B cell (primary cell): ENCODE data around the gene RREB1. TPM values are rescaled to one million over a fixed set of nuclear protein-coding genes. Genes with fewer than 3 reads are reported as not detected.

Source experiments
- ATAC-seq: fragments of 200-7000 bp; cut with Tn5 transposase; one replicate; pipeline ENCODE4 v1.10.0; 2021; ENCODE audit warnings: low read depth, mild to moderate bottlenecking, moderate number of reproducible peaks, moderate library complexity
- CTCF ChIA-PET: fragments of 350-600 bp; sonication (Branson Sonifier 250); formaldehyde crosslinking; loops from one replicate; lab custom pipeline; 2021; ENCODE audit warnings: antibody characterized with exemption, inconsistent platforms; lab: Charles Lee
- POLR2A ChIA-PET: fragments of 350-600 bp; sonication (Branson Sonifier 250); formaldehyde crosslinking; loops from one replicate; lab custom pipeline; 2021; ENCODE audit warnings: antibody characterized with exemption; lab: Charles Lee
- DNase-seq: peaks from one replicate; pipeline ENCODE4 v3.0.0; 2013
- H2AFZ ChIP-seq: 2 replicates; pipeline ENCODE4 v1.6.1; 2012; ENCODE audit warnings: mild to moderate bottlenecking, low read depth, low read length; ENCODE audit not compliant: insufficient read depth, poor library complexity, severe bottlenecking
- H3K27ac ChIP-seq, 2 donors: 1 replicate in 1 of 2; 2 replicates in 1 of 2; pipeline ENCODE4 v1.5.1; 2012 to 2013; ENCODE audit warnings: low read length in 2 of 2, mild to moderate bottlenecking in 2 of 2, moderate library complexity in 1 of 2
- H3K27me3 ChIP-seq, 4 experiments: fragments of 200-600 bp in 1 of 4; sonication (generic) in 1 of 4; replicated peaks in 1 of 4; 1 replicate in 2 of 4; 2 replicates in 2 of 4; pipeline versions ENCODE4 v1.6.1 to v1.7.0; 2013 to 2016; ENCODE audit warnings: low read length in 3 of 4, mild to moderate bottlenecking in 2 of 4, mixed read lengths in 1 of 4, moderate library complexity in 1 of 4; ENCODE audit not compliant: insufficient read depth in 4 of 4, control insufficient read depth in 3 of 4; ENCODE audit errors: control extremely low read depth in 1 of 4
- H3K36me3 ChIP-seq, 2 experiments: replicated peaks in 1 of 2; 1 replicate in 1 of 2; 2 replicates in 1 of 2; pipeline versions ENCODE4 v1.6.1 to v1.7.1; 2013; ENCODE audit warnings: low read length in 1 of 2; ENCODE audit not compliant: insufficient read depth in 2 of 2, control insufficient read depth in 1 of 2; ENCODE audit errors: control extremely low read depth in 1 of 2, extremely low read depth in 1 of 2
- H3K4me1 ChIP-seq, 2 donors: fragments of 200-600 bp in 1 of 2; sonication (generic) in 1 of 2; 1 replicate in 1 of 2; 2 replicates in 1 of 2; pipeline versions ENCODE4 v1.5.1 to v1.6.1; 2013 to 2017; ENCODE audit warnings: low read length in 2 of 2; ENCODE audit not compliant: control insufficient read depth in 2 of 2, insufficient read depth in 2 of 2
- H3K4me2 ChIP-seq: replicated peaks from 2 replicates; pipeline ENCODE3; 2012; ENCODE audit warnings: mild to moderate bottlenecking, low read depth, low read length; ENCODE audit not compliant: poor library complexity, severe bottlenecking
- H3K4me3 ChIP-seq, 5 experiments: fragments of 200-600 bp in 1 of 5; sonication (generic) in 1 of 5; 1 replicate in 3 of 5; 2 replicates in 2 of 5; pipeline versions ENCODE4 v1.5.1 to v1.7.0; 2011 to 2016; ENCODE audit warnings: low read length in 4 of 5, mild to moderate bottlenecking in 4 of 5, low read depth in 2 of 5, control low read depth in 1 of 5, moderate library complexity in 1 of 5; ENCODE audit not compliant: insufficient read depth in 1 of 5; ENCODE audit errors: control extremely low read depth in 1 of 5, extremely low read depth in 1 of 5
- H3K79me2 ChIP-seq: fragments of 200-600 bp; sonication (generic); one replicate; pipeline ENCODE4 v1.6.0; 2016; ENCODE audit warnings: low read length; ENCODE audit not compliant: control insufficient read depth, insufficient read depth
- H3K9ac ChIP-seq: fragments of 200-600 bp; sonication (generic); 2 replicates; pipeline ENCODE4 v1.6.1; 2017; ENCODE audit warnings: mild to moderate bottlenecking, low read length, moderate library complexity
- H3K9me3 ChIP-seq, 3 donors: one replicate each; pipeline versions ENCODE4 v1.6.1 to v1.7.1; 2013; ENCODE audit warnings: low read length in 2 of 3; ENCODE audit not compliant: control insufficient read depth in 2 of 3, insufficient read depth in 1 of 3; ENCODE audit errors: control extremely low read depth in 1 of 3
- H4K20me1 ChIP-seq: 2 replicates; pipeline ENCODE4 v1.6.0; 2012; ENCODE audit warnings: mild to moderate bottlenecking, low read length; ENCODE audit not compliant: insufficient read depth, control insufficient read depth, poor library complexity, severe bottlenecking
- H3K27ac Mint-ChIP-seq: one replicate; pipeline ENCODE4 v1.8.0; 2021; ENCODE audit warnings: mixed read lengths
- H3K27me3 Mint-ChIP-seq: one replicate; pipeline ENCODE4 v1.8.0; 2021; ENCODE audit warnings: mixed read lengths
- H3K4me1 Mint-ChIP-seq: one replicate; pipeline ENCODE4 v1.8.0; 2021; ENCODE audit warnings: mixed read lengths
- H3K4me3 Mint-ChIP-seq: one replicate; pipeline ENCODE4 v1.8.0; 2021; ENCODE audit warnings: mixed read lengths
- H3K9me3 Mint-ChIP-seq: one replicate; pipeline ENCODE4 v1.8.0; 2022; ENCODE audit warnings: mixed read lengths; ENCODE audit not compliant: insufficient read depth
- EZH2 ChIP-seq: IDR thresholded peaks from 2 replicates; pipeline ENCODE4 v1.6.1; 2012; ENCODE audit warnings: borderline replicate concordance, low read depth, mild to moderate bottlenecking, moderate library complexity, low read length; ENCODE audit not compliant: insufficient read depth, poor library complexity, severe bottlenecking
- WGBS: methylation state at CpG from one replicate; pipeline ENCODE4 v1.1.5; 2013; ENCODE audit warnings: missing lambda C conversion rate; ENCODE audit not compliant: insufficient coverage; 5-methylcytosine and 5-hydroxymethylcytosine counted together
- intact Hi-C: fragments of 100-400 bp; cut with micrococcal nuclease; formaldehyde crosslinking; loops from one replicate; pipeline ENCODE4 v1.10.0; 2022
- polyA plus RNA-seq: library from polyadenylated mRNA; depleted of rRNA; stranded (reverse); fragments of >200 nt; gene quantifications from 2 replicates; pipeline ENCODE4 v1.2.3, GENCODE V29; 2012
- total RNA-seq, 2 donors: library from RNA; stranded (reverse); fragments of 120-200 nt in 1 of 2; gene quantifications; 1 replicate in 1 of 2; 2 replicates in 1 of 2; pipeline versions ENCODE4 v1.2.3 to v1.2.4, GENCODE V29; 2013 to 2022
- TF ChIP-seq, protein P1 (sequence below): fragments of 200-600 bp; IDR thresholded peaks from one replicate; pipeline ENCODE4 v1.8.0; 2022; ENCODE audit warnings: antibody characterized with exemption, mild to moderate bottlenecking

RREB1 gene
- total and polyA plus RNA-seq, 2 donors (not counting 1 experiment from before 2014, with no cell fraction given), result 10.4 to 58.6 TPM

DNA sequence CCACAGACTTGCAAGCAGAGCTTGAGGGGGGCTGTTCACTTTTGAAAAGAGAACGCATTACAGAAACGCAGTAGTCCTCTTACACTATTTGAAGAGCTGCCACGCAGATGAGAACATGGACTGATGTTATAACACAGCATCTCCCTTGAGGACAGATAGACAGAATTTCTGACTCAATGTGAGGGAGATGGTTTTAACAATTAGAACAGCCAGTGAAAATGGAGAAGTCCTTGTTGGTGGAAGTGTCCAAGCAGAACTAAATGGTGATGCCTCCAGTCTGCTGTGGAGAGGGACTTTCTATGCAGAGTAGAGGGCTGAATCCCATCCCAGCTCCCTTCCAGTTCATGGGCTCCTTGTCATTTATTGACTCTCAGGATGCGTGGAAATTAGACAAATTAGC lies 100.0 kb downstream of the RREB1 start:
- no peak for TF ChIP-seq EZH2
- TF ChIP-seq, protein P1, sequence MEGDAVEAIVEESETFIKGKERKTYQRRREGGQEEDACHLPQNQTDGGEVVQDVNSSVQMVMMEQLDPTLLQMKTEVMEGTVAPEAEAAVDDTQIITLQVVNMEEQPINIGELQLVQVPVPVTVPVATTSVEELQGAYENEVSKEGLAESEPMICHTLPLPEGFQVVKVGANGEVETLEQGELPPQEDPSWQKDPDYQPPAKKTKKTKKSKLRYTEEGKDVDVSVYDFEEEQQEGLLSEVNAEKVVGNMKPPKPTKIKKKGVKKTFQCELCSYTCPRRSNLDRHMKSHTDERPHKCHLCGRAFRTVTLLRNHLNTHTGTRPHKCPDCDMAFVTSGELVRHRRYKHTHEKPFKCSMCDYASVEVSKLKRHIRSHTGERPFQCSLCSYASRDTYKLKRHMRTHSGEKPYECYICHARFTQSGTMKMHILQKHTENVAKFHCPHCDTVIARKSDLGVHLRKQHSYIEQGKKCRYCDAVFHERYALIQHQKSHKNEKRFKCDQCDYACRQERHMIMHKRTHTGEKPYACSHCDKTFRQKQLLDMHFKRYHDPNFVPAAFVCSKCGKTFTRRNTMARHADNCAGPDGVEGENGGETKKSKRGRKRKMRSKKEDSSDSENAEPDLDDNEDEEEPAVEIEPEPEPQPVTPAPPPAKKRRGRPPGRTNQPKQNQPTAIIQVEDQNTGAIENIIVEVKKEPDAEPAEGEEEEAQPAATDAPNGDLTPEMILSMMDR, result no peak
- ChIA-PET POLR2A (no interaction called here), CTCF (interaction anchor here (0.8 kb wide), 1 partner anchor 31 kb away, joined by 3 read pairs; no protein-coding TSS in a partner anchor)
- Histone ChIP-seq H3K79me2 (peaks cover 68% of the 10 kb centered on the region), H3K4me3 (no peak overlapping the region), H3K27me3 (no peaks in the 10 kb centered on the region), H3K9ac (no peak overlapping the region), H4K20me1 (peaks cover 69% of the 10 kb centered on the region), H3K27ac (no peak overlapping the region), H2AFZ (no peak overlapping the region), H3K9me3 (no peaks in the 10 kb centered on the region), H3K4me2 (no peak overlapping the region), H3K4me1 (peaks cover 34 to 36% of the 10 kb centered on the region in 2 donors), H3K36me3 (peaks cover 0 to 35% of the 10 kb centered on the region in 2 experiments)
- ATAC-seq, result no peak
- Mint-ChIP-seq H3K9me3 (no peaks in the 10 kb centered on the region), H3K4me3 (no peak overlapping the region), H3K27ac (no peak overlapping the region), H3K27me3 (no peaks in the 10 kb centered on the region), H3K4me1 (peaks cover 43% of the 10 kb centered on the region)
- intact Hi-C loops, result no loop called here
- no peak for DNase-seq
- WGBS, result 65% methylated on average over 2 of the region's 4 CpGs

DNA sequence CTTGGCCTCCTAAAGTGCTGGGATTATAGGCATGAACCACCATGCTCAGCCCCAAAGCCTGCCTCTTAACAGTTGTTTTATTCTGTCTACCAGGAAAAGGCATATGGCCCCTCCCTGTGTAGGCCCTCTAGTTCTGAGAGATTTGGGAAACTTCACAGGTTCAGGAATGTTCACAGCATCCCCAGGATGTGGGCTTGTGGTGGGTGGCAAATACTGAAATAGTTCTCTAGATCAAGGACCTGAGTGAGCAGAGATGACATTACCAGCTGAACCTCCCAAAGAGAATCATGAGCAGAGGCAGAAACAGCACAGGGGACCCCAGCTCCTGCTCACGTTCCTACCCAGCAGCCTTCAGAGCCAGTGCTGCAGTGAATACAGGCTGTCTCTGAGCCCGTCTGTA lies 105.7 kb downstream of the RREB1 start:
- H3K4me3 Mint-ChIP-seq, result no peak overlapping the region
- CTCF ChIA-PET, result interaction anchor here (1.1 kb wide), 1 partner anchor 539 kb away, joined by 3 read pairs; no protein-coding TSS in a partner anchor
- H3K9ac ChIP-seq, result no peak overlapping the region
- no peak overlapping the region for H3K4me3 ChIP-seq
- DNase-seq (no peak), ATAC-seq (no peak)
- H3K4me1 ChIP-seq, result no peaks in the 10 kb centered on the region
- 100% methylated on average over 1 of the region's 2 CpGs for WGBS
- peaks cover 28% of the 10 kb centered on the region for H4K20me1 ChIP-seq
- no peak overlapping the region for H3K4me2 ChIP-seq
- no peak overlapping the region for H3K27ac Mint-ChIP-seq
- H3K27ac ChIP-seq, result no peak overlapping the region
- H3K4me1 Mint-ChIP-seq, result peaks cover 4% of the 10 kb centered on the region
- intact Hi-C loops, result no loop called here
- POLR2A ChIA-PET, result no interaction called here
- no peak overlapping the region for H2AFZ ChIP-seq
- no peaks in the 10 kb centered on the region for H3K27me3 ChIP-seq
- peaks cover 0 to 75% of the 10 kb centered on the region in 2 experiments for H3K36me3 ChIP-seq
- TF ChIP-seq, protein P1, result no peak
- TF ChIP-seq EZH2, result no peak
- no peaks in the 10 kb centered on the region for H3K27me3 Mint-ChIP-seq
- H3K79me2 ChIP-seq, result peaks cover 48% of the 10 kb centered on the region
- no peaks in the 10 kb centered on the region for H3K9me3 Mint-ChIP-seq
- no peaks in the 10 kb centered on the region for H3K9me3 ChIP-seq
